ENCODE measurements around the gene ACTG2.

DNA sequence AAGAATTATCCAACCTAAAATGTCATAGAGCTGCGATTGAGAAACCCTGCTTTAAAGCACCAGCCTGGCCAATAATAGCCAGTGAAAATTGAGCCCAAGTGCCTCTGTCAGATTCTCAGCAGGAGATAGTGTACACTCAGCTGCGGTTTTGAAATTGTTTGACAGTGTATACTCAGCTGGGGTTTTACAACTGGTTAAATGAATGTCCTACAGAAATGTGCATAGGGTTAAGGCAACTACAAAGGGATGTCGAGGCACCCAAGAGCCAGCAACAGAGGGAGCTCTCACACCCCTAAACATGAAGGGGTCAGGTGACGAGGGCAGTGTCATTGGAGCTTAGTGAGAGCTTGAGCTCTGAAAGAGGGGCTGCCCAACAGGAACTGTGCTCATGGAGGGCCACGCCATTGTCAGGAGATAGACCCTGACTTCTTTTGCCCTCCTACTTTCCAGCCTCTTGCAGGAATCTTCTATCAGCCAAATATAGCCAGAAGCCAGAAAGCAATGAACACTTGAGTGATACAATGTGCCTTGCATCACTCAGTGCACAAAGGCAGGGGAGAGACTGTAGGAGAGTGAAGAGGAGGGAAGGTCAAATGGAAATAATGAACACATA, 15.1 kb downstream of the ACTG2 start:
- TF ChIP-seq, protein P1, sequence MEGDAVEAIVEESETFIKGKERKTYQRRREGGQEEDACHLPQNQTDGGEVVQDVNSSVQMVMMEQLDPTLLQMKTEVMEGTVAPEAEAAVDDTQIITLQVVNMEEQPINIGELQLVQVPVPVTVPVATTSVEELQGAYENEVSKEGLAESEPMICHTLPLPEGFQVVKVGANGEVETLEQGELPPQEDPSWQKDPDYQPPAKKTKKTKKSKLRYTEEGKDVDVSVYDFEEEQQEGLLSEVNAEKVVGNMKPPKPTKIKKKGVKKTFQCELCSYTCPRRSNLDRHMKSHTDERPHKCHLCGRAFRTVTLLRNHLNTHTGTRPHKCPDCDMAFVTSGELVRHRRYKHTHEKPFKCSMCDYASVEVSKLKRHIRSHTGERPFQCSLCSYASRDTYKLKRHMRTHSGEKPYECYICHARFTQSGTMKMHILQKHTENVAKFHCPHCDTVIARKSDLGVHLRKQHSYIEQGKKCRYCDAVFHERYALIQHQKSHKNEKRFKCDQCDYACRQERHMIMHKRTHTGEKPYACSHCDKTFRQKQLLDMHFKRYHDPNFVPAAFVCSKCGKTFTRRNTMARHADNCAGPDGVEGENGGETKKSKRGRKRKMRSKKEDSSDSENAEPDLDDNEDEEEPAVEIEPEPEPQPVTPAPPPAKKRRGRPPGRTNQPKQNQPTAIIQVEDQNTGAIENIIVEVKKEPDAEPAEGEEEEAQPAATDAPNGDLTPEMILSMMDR (IDR thresholded peaks at IDR 0.05) = no peak
- TF ChIP-seq POLR2AphosphoS5 (IDR thresholded peaks at IDR 0.05) (no peak), EP300 (IDR thresholded peaks at IDR 0.05) (no peak)
